ENCODE results near the gene UMPS.
"Not testable (repeated sequence)": the region's sequence is repeated elsewhere in the genome, so short reads cannot be mapped to it uniquely, and the experiment has no call there.

DNA sequence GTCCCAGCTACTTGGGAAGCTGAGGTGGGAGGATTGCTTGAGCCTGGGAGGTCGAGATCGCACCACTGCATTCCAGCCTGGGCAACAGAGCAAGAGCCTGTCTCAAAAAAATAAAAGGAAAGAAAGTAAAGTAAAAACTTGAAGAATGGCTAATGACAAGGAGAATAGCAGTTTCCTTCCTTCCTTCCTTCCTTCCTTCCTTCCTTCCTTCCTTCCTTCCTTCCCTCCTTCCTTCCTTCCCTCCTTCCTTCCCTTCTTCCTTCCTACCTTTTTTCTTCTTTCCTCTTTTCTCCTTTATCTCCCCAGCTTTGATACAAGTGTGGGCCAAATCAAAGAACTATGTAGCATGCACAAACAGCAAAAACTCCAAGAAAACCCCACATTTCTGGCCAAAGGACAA lies 23.0 kb upstream of the UMPS start:
- not testable (repeated sequence) for TF ChIP-seq RAD21 (IDR thresholded peaks at IDR 0.05; ENCODE audit: low read length); CHD1 (IDR thresholded peaks at IDR 0.05; ENCODE audit: low read depth, low read length); POLR2A (IDR thresholded peaks at IDR 0.05; ENCODE audit: low read depth, low read length); FOS (IDR thresholded peaks at IDR 0.05; ENCODE audit: low read depth, low read length); MXI1 (IDR thresholded peaks at IDR 0.05; ENCODE audit: borderline replicate concordance, low read depth, low read length); RFX5 (IDR thresholded peaks at IDR 0.05; ENCODE audit: low read depth, low read length); CEBPB (IDR thresholded peaks at IDR 0.05; ENCODE audit: low read depth, low read length); BHLHE40 (IDR thresholded peaks at IDR 0.05; ENCODE audit: low read depth, low read length)
- TF ChIP-seq, protein P1, sequence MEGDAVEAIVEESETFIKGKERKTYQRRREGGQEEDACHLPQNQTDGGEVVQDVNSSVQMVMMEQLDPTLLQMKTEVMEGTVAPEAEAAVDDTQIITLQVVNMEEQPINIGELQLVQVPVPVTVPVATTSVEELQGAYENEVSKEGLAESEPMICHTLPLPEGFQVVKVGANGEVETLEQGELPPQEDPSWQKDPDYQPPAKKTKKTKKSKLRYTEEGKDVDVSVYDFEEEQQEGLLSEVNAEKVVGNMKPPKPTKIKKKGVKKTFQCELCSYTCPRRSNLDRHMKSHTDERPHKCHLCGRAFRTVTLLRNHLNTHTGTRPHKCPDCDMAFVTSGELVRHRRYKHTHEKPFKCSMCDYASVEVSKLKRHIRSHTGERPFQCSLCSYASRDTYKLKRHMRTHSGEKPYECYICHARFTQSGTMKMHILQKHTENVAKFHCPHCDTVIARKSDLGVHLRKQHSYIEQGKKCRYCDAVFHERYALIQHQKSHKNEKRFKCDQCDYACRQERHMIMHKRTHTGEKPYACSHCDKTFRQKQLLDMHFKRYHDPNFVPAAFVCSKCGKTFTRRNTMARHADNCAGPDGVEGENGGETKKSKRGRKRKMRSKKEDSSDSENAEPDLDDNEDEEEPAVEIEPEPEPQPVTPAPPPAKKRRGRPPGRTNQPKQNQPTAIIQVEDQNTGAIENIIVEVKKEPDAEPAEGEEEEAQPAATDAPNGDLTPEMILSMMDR (conservative IDR thresholded peaks at IDR 0.05; ENCODE audit: low read depth, low read length) = not testable (repeated sequence)
